HepG2 (cell line): ENCODE data around the gene ARL4D. TPM values are rescaled to one million over a fixed set of nuclear protein-coding genes. Genes with fewer than 3 reads are reported as not detected.

Experiments used
- CEBPB ChIP-seq: IDR thresholded peaks from 2 replicates; pipeline ENCODE4 v1.6.1; 2011; ENCODE audit warnings: low read depth, low read length, improper control_type of control experiment, borderline replicate concordance
- CEBPG ChIP-seq: IDR thresholded peaks from 2 replicates; pipeline ENCODE4 v1.6.1; 2016
- FOXO1 ChIP-seq: sonication (generic); formaldehyde crosslinking; IDR thresholded peaks from 2 replicates; pipeline ENCODE4 v1.4.0; 2020; ENCODE audit warnings: missing genetic modification reagents
- GLI4 ChIP-seq: sonication (generic); formaldehyde crosslinking; IDR thresholded peaks from 2 replicates; pipeline ENCODE4 v1.5.1; 2020; ENCODE audit warnings: missing genetic modification reagents, mild to moderate bottlenecking, moderate library complexity, borderline replicate concordance
- HOXA3 ChIP-seq: sonication (generic); formaldehyde crosslinking; IDR thresholded peaks from 2 replicates; pipeline ENCODE4 v1.5.0; 2020; ENCODE audit warnings: missing genetic modification reagents
- JARID2 ChIP-seq: sonication (generic); formaldehyde crosslinking; IDR thresholded peaks from 2 replicates; pipeline ENCODE4 v1.8.1; 2023; ENCODE audit warnings: missing genetic modification reagents, inconsistent platforms; ENCODE audit not compliant: insufficient replicate concordance
- JUND ChIP-seq: sonication (generic); formaldehyde crosslinking; IDR thresholded peaks from 2 replicates; pipeline ENCODE4 v1.8.0; 2022; ENCODE audit warnings: mild to moderate bottlenecking, missing genetic modification reagents
- MXI1 ChIP-seq: IDR thresholded peaks from 3 replicates; pipeline ENCODE4 v1.6.1; 2012; ENCODE audit warnings: low read depth, low read length, inconsistent platforms, borderline replicate concordance
- MZF1 ChIP-seq: sonication (generic); formaldehyde crosslinking; IDR thresholded peaks from 2 replicates; pipeline ENCODE4 v1.8.1; 2023; ENCODE audit warnings: mild to moderate bottlenecking, missing genetic modification reagents, borderline replicate concordance
- NFE2 ChIP-seq: sonication (generic); formaldehyde crosslinking; IDR thresholded peaks from 2 replicates; pipeline ENCODE4 v1.4.0; 2020; ENCODE audit warnings: missing genetic modification reagents
- NFIC ChIP-seq: IDR thresholded peaks from 2 replicates; pipeline ENCODE4 v1.6.1; 2012; ENCODE audit warnings: mild to moderate bottlenecking, low read length, inconsistent platforms
- ZBTB38 ChIP-seq: sonication (generic); formaldehyde crosslinking; IDR thresholded peaks from 2 replicates; pipeline ENCODE4 v1.5.1; 2020; ENCODE audit warnings: mild to moderate bottlenecking, missing genetic modification reagents
- ZNF10 ChIP-seq: sonication (generic); formaldehyde crosslinking; IDR thresholded peaks from 2 replicates; pipeline ENCODE4 v1.4.0; 2020; ENCODE audit warnings: mild to moderate bottlenecking, low read depth, missing genetic modification reagents, borderline replicate concordance
- ZNF12 ChIP-seq: sonication (generic); formaldehyde crosslinking; IDR thresholded peaks from 2 replicates; pipeline ENCODE4 v1.5.0; 2020; ENCODE audit warnings: missing genetic modification reagents
- ZNF160 ChIP-seq: sonication (generic); formaldehyde crosslinking; IDR thresholded peaks from 2 replicates; pipeline ENCODE4 v1.8.0; 2022; ENCODE audit warnings: mild to moderate bottlenecking, inconsistent platforms, missing genetic modification reagents
- ZNF256 ChIP-seq: sonication (generic); formaldehyde crosslinking; conservative IDR thresholded peaks from 2 replicates; pipeline ENCODE4 v1.4.0; 2020; ENCODE audit warnings: missing genetic modification reagents
- ZNF496 ChIP-seq: sonication (generic); formaldehyde crosslinking; IDR thresholded peaks from 2 replicates; pipeline ENCODE4 v1.8.1; 2023; ENCODE audit warnings: mild to moderate bottlenecking, moderate library complexity, missing genetic modification reagents; ENCODE audit not compliant: insufficient replicate concordance
- ZNF616 ChIP-seq: sonication (generic); formaldehyde crosslinking; IDR thresholded peaks from 2 replicates; pipeline ENCODE4 v1.5.0; 2020; ENCODE audit warnings: low read depth, mild to moderate bottlenecking, missing genetic modification reagents
- ZNF761 ChIP-seq: sonication (generic); formaldehyde crosslinking; conservative IDR thresholded peaks from 2 replicates; pipeline ENCODE4 v1.4.0; 2020; ENCODE audit warnings: mild to moderate bottlenecking, missing genetic modification reagents
- ZNF781 ChIP-seq: sonication (generic); formaldehyde crosslinking; IDR thresholded peaks from 2 replicates; pipeline ENCODE4 v1.5.1; 2020; ENCODE audit warnings: borderline replicate concordance, mild to moderate bottlenecking, missing genetic modification reagents; ENCODE audit errors: not compliant biosample characterization
- ZNF841 ChIP-seq: sonication (generic); formaldehyde crosslinking; IDR thresholded peaks from 2 replicates; pipeline ENCODE4 v1.8.1; 2023; ENCODE audit warnings: missing genetic modification reagents, borderline replicate concordance
- polyA plus RNA-seq, 8 experiments: library from polyadenylated mRNA; depleted of rRNA in 3 of 8; stranded (reverse) in 7 of 8; unstranded in 1 of 8; fragments of >200 nt; fragmentation: Illumina TruSeq in 4 of 8; extraction: Trizol in 4 of 8; gene quantifications; 2 replicates each; pipeline versions ENCODE4 v1.2.1 to v1.2.3, GENCODE V29; 2011 to 2016; ENCODE audit warnings: low read depth in 4 of 8, missing spikeins in 1 of 8, mixed read lengths in 1 of 8; ENCODE audit not compliant: insufficient read depth in 1 of 8
- total RNA-seq, 5 experiments: library from RNA; depleted of rRNA; stranded (reverse); fragments of >200 nt; fragmentation: Illumina TruSeq; extraction: Trizol; gene quantifications; 2 replicates each; pipeline ENCODE4 v1.2.3, GENCODE V29; 2016; ENCODE audit warnings: low read depth in 1 of 5
- TF ChIP-seq, protein P1 (sequence below): sonication (generic); formaldehyde crosslinking; conservative IDR thresholded peaks from 2 replicates; pipeline ENCODE4 v1.5.0; 2020; ENCODE audit warnings: missing genetic modification reagents
- TF ChIP-seq, protein P2 (sequence below): sonication (generic); formaldehyde crosslinking; conservative IDR thresholded peaks from 2 replicates; pipeline ENCODE4 v1.8.0; 2022; ENCODE audit warnings: missing genetic modification reagents
- TF ChIP-seq, protein P3 (sequence below): sonication (generic); formaldehyde crosslinking; IDR thresholded peaks from 2 replicates; pipeline ENCODE4 v1.9.0; 2021; ENCODE audit warnings: missing genetic modification reagents, mild to moderate bottlenecking, borderline replicate concordance

ARL4D gene
- total and polyA plus RNA-seq, 2 of the 13 experiments (the other 11 are each of a cell fraction or from before 2014, with no cell fraction given): 9.0 to 25.9 TPM

DNA sequence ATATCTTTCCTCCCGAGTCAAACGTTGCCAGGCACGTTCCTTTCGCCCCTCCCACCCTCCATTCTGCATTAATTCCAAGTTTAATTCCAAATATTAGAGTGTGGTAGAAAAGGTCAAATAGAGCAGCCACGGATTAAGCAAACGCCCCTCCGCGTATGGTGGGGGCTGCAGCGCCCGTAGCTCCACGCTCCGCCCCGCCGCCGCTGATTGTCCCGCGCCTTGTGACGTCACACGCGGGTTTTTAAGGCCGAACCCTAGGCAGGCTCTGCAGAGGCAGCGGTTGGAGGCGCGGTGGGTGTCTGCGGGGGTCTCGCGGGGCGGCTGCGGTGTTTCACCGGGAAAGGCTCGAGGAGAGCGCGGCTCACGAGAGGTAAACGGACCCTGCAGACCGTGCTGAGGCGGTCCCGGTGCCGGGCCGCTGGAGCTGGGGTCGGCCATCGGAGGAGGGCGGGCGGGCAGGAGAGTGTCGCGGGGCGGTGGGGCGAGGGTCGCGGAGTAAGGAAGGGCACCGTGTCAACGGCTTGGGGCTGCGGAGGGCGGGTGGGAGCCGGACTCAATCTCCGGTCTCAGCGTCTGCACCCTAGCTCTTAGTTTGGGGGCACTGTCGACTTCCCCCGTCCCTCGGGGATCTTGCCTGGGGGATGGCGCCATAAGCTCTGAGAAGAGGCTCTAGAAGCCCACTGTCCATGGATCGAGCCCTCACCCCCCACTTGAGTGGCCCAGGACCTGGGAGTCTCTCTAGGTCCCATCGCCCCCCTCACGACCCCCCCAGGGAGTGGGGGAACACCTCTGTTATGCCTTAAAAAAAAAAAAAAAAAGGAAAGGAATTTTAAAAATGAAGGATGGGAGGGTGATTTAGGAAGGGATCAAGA is at the start of gene ARL4D (continued):
- TF ChIP-seq, protein P1, sequence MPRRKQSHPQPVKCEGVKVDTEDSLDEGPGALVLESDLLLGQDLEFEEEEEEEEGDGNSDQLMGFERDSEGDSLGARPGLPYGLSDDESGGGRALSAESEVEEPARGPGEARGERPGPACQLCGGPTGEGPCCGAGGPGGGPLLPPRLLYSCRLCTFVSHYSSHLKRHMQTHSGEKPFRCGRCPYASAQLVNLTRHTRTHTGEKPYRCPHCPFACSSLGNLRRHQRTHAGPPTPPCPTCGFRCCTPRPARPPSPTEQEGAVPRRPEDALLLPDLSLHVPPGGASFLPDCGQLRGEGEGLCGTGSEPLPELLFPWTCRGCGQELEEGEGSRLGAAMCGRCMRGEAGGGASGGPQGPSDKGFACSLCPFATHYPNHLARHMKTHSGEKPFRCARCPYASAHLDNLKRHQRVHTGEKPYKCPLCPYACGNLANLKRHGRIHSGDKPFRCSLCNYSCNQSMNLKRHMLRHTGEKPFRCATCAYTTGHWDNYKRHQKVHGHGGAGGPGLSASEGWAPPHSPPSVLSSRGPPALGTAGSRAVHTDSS: no peak
- TF ChIP-seq ZNF12 (CRISPR knock-in tag) (0 out of 2 replicates have a peak, but pooled peaks have one; percentile 50), JUND (no peak), NFIC (no peak), CEBPB (peak; percentile 22; the same call in 1 of the 2 replicates), FOXO1 (peak; percentile 80), ZNF841 (CRISPR knock-in tag) (no peak), MZF1 (CRISPR knock-in tag) (0 out of 2 replicates have a peak, but pooled peaks have one; percentile 86), ZNF761 (CRISPR knock-in tag) (no peak), JARID2 (CRISPR knock-in tag) (peak; percentile 81), NFE2 (CRISPR knock-in tag) (no peak), ZNF10 (CRISPR knock-in tag) (no peak), GLI4 (CRISPR knock-in tag) (peak; percentile 78; the same call in 1 of the 2 replicates), ZNF781 (CRISPR knock-in tag) (peak; percentile 95), ZNF616 (peak; percentile 94; the same call in 1 of the 2 replicates), MXI1 (no peak; the same call in 2 of the 3 replicates), HOXA3 (CRISPR knock-in tag) (peak; percentile 94), ZNF496 (CRISPR knock-in tag) (no peak), ZNF160 (CRISPR knock-in tag) (no peak), ZBTB38 (CRISPR knock-in tag) (peak; percentile 95), CEBPG (CRISPR knock-in tag) (peak; percentile 79), ZNF256 (CRISPR knock-in tag) (0 out of 2 replicates have a peak, but pooled peaks have one; percentile 62)
- TF ChIP-seq, protein P2, sequence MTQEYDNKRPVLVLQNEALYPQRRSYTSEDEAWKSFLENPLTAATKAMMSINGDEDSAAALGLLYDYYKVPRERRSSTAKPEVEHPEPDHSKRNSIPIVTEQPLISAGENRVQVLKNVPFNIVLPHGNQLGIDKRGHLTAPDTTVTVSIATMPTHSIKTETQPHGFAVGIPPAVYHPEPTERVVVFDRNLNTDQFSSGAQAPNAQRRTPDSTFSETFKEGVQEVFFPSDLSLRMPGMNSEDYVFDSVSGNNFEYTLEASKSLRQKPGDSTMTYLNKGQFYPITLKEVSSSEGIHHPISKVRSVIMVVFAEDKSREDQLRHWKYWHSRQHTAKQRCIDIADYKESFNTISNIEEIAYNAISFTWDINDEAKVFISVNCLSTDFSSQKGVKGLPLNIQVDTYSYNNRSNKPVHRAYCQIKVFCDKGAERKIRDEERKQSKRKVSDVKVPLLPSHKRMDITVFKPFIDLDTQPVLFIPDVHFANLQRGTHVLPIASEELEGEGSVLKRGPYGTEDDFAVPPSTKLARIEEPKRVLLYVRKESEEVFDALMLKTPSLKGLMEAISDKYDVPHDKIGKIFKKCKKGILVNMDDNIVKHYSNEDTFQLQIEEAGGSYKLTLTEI (CRISPR knock-in tag): no peak
- TF ChIP-seq, protein P3, sequence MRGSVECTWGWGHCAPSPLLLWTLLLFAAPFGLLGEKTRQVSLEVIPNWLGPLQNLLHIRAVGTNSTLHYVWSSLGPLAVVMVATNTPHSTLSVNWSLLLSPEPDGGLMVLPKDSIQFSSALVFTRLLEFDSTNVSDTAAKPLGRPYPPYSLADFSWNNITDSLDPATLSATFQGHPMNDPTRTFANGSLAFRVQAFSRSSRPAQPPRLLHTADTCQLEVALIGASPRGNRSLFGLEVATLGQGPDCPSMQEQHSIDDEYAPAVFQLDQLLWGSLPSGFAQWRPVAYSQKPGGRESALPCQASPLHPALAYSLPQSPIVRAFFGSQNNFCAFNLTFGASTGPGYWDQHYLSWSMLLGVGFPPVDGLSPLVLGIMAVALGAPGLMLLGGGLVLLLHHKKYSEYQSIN (CRISPR knock-in tag): no peak
